ENCODE data around the gene MMP24. TPM values are rescaled to one million over a fixed set of nuclear protein-coding genes. Genes with fewer than 3 reads are reported as not detected.
"Not testable (repeated sequence)": the region's sequence is repeated elsewhere in the genome, so short reads cannot be mapped to it uniquely, and the experiment has no call there.

Gene MMP24
- total RNA-seq, 1 donor = not detected

- no peaks in the 10 kb centered on the region for H3K27me3 ChIP-seq (ENCODE audit: insufficient read depth, low read length)
- peaks cover 15% of the 10 kb centered on the region for H3K4me1 ChIP-seq (ENCODE audit: insufficient read depth, low read length)
- no peaks in the 10 kb centered on the region for H3K9me3 ChIP-seq (ENCODE audit: low read depth, low read length)
- no peak overlapping the region for H3K4me3 ChIP-seq (ENCODE audit: low read length)
These were observed 12.2 kb downstream of the MMP24 start for GRCh38 chr20:35238735-35239134.

- Histone ChIP-seq H3K4me3 (ENCODE audit: low read length) (no peak overlapping the region), H3K9me3 (ENCODE audit: low read depth, low read length) (no peaks in the 10 kb centered on the region), H3K4me1 (ENCODE audit: insufficient read depth, low read length) (peaks cover 15% of the 10 kb centered on the region), H3K27me3 (ENCODE audit: insufficient read depth, low read length) (no peaks in the 10 kb centered on the region)
These were observed 13.8 kb downstream of the MMP24 start for GRCh38 chr20:35240083-35240810.

- Histone ChIP-seq H3K4me1 (ENCODE audit: insufficient read depth, low read length) (peaks cover 15% of the 10 kb centered on the region), H3K27me3 (ENCODE audit: insufficient read depth, low read length) (no peaks in the 10 kb centered on the region), H3K4me3 (ENCODE audit: low read length) (no peak overlapping the region), H3K9me3 (ENCODE audit: low read depth, low read length) (no peaks in the 10 kb centered on the region)
These were observed 14.4 kb downstream of the MMP24 start for GRCh38 chr20:35240811-35241293.

- H3K4me3 ChIP-seq (ENCODE audit: low read length) = no peak overlapping the region
- H3K27me3 ChIP-seq (ENCODE audit: insufficient read depth, low read length) = no peaks in the 10 kb centered on the region
- peaks cover 13% of the 10 kb centered on the region for H3K4me1 ChIP-seq (ENCODE audit: insufficient read depth, low read length)
- no peaks in the 10 kb centered on the region for H3K9me3 ChIP-seq (ENCODE audit: low read depth, low read length)
These were observed 16.8 kb downstream of the MMP24 start for GRCh38 chr20:35243317-35243716.

- Histone ChIP-seq H3K27me3 (ENCODE audit: insufficient read depth, low read length) (no peaks in the 10 kb centered on the region), H3K4me3 (ENCODE audit: low read length) (no peak overlapping the region), H3K4me1 (ENCODE audit: insufficient read depth, low read length) (peaks cover 6% of the 10 kb centered on the region), H3K9me3 (ENCODE audit: low read depth, low read length) (no peaks in the 10 kb centered on the region)
These were observed 17.5 kb downstream of the MMP24 start for GRCh38 chr20:35243986-35244385.

- Histone ChIP-seq H3K27me3 (ENCODE audit: insufficient read depth, low read length) (no peaks in the 10 kb centered on the region), H3K4me3 (ENCODE audit: low read length) (no peak overlapping the region), H3K9me3 (ENCODE audit: low read depth, low read length) (no peaks in the 10 kb centered on the region), H3K4me1 (ENCODE audit: insufficient read depth, low read length) (peaks cover 17% of the 10 kb centered on the region)
These were observed 20.2 kb downstream of the MMP24 start for GRCh38 chr20:35246723-35247122.

- Histone ChIP-seq H3K4me1 (ENCODE audit: insufficient read depth, low read length) (peaks cover 29% of the 10 kb centered on the region), H3K4me3 (ENCODE audit: low read length) (no peak overlapping the region), H3K9me3 (ENCODE audit: low read depth, low read length) (no peaks in the 10 kb centered on the region), H3K27me3 (ENCODE audit: insufficient read depth, low read length) (no peaks in the 10 kb centered on the region)
These were observed 22.4 kb downstream of the MMP24 start for GRCh38 chr20:35248641-35249475.

- Histone ChIP-seq H3K4me3 (ENCODE audit: low read length) (no peak overlapping the region), H3K4me1 (ENCODE audit: insufficient read depth, low read length) (peaks cover 29% of the 10 kb centered on the region), H3K9me3 (ENCODE audit: low read depth, low read length) (no peaks in the 10 kb centered on the region), H3K27me3 (ENCODE audit: insufficient read depth, low read length) (no peaks in the 10 kb centered on the region)
These were observed 25.1 kb downstream of the MMP24 start for GRCh38 chr20:35251613-35251940.

GRCh38 chr20:35252037-35252461 lies 25.6 kb downstream of the MMP24 start:
- Histone ChIP-seq H3K4me1 (ENCODE audit: insufficient read depth, low read length) (peaks cover 29% of the 10 kb centered on the region), H3K9me3 (ENCODE audit: low read depth, low read length) (no peaks in the 10 kb centered on the region), H3K27me3 (ENCODE audit: insufficient read depth, low read length) (no peaks in the 10 kb centered on the region), H3K4me3 (ENCODE audit: low read length) (no peak overlapping the region)

GRCh38 chr20:35252598-35252997 lies 26.1 kb downstream of the MMP24 start:
- H3K4me1 ChIP-seq (ENCODE audit: insufficient read depth, low read length) = peaks cover 29% of the 10 kb centered on the region
- not testable (repeated sequence) for H3K4me3 ChIP-seq (ENCODE audit: low read length); H3K9me3 ChIP-seq (ENCODE audit: low read depth, low read length)

GRCh38 chr20:35253010-35253409 lies 26.5 kb downstream of the MMP24 start:
- H3K27me3 ChIP-seq (ENCODE audit: insufficient read depth, low read length) = no peaks in the 10 kb centered on the region
- H3K4me3 ChIP-seq (ENCODE audit: low read length) = no peak overlapping the region
- no peaks in the 10 kb centered on the region for H3K9me3 ChIP-seq (ENCODE audit: low read depth, low read length)
- H3K4me1 ChIP-seq (ENCODE audit: insufficient read depth, low read length) = peaks cover 29% of the 10 kb centered on the region

More at GRCh38 chr20:35252598-35252997, 26.1 kb downstream of the MMP24 start:
- not testable (repeated sequence) for H3K27me3 ChIP-seq (ENCODE audit: insufficient read depth, low read length)

GRCh38 chr20:35254448-35254999 lies 28.0 kb downstream of the MMP24 start:
- no peaks in the 10 kb centered on the region for H3K9me3 ChIP-seq (ENCODE audit: low read depth, low read length)
- no peaks in the 10 kb centered on the region for H3K27me3 ChIP-seq (ENCODE audit: insufficient read depth, low read length)
- no peak overlapping the region for H3K4me3 ChIP-seq (ENCODE audit: low read length)
- H3K4me1 ChIP-seq (ENCODE audit: insufficient read depth, low read length) = peaks cover 29% of the 10 kb centered on the region

- no peaks in the 10 kb centered on the region for H3K9me3 ChIP-seq (ENCODE audit: low read depth, low read length)
- H3K27me3 ChIP-seq (ENCODE audit: insufficient read depth, low read length) = no peaks in the 10 kb centered on the region
- H3K4me3 ChIP-seq (ENCODE audit: low read length) = no peak overlapping the region
- H3K4me1 ChIP-seq (ENCODE audit: insufficient read depth, low read length) = peaks cover 6% of the 10 kb centered on the region
These were observed 30.9 kb downstream of the MMP24 start for GRCh38 chr20:35257175-35257909.

GRCh38 chr20:35260426-35260825 lies 33.9 kb downstream of the MMP24 start:
- H3K27me3 ChIP-seq (ENCODE audit: insufficient read depth, low read length) = no peaks in the 10 kb centered on the region
- no peaks in the 10 kb centered on the region for H3K9me3 ChIP-seq (ENCODE audit: low read depth, low read length)
- H3K4me1 ChIP-seq (ENCODE audit: insufficient read depth, low read length) = no peaks in the 10 kb centered on the region
- H3K4me3 ChIP-seq (ENCODE audit: low read length) = no peak overlapping the region

GRCh38 chr20:35262321-35262720 lies 35.8 kb downstream of the MMP24 start:
- H3K4me3 ChIP-seq (ENCODE audit: low read length); H3K4me1 ChIP-seq (ENCODE audit: insufficient read depth, low read length); H3K27me3 ChIP-seq (ENCODE audit: insufficient read depth, low read length); H3K9me3 ChIP-seq (ENCODE audit: low read depth, low read length): not testable (repeated sequence)
